ENCODE data around the gene RECQL5.
"Not testable (repeated sequence)": the region's sequence is repeated elsewhere in the genome, so short reads cannot be mapped to it uniquely, and the experiment has no call there.

The RECQL5 gene

DNA sequence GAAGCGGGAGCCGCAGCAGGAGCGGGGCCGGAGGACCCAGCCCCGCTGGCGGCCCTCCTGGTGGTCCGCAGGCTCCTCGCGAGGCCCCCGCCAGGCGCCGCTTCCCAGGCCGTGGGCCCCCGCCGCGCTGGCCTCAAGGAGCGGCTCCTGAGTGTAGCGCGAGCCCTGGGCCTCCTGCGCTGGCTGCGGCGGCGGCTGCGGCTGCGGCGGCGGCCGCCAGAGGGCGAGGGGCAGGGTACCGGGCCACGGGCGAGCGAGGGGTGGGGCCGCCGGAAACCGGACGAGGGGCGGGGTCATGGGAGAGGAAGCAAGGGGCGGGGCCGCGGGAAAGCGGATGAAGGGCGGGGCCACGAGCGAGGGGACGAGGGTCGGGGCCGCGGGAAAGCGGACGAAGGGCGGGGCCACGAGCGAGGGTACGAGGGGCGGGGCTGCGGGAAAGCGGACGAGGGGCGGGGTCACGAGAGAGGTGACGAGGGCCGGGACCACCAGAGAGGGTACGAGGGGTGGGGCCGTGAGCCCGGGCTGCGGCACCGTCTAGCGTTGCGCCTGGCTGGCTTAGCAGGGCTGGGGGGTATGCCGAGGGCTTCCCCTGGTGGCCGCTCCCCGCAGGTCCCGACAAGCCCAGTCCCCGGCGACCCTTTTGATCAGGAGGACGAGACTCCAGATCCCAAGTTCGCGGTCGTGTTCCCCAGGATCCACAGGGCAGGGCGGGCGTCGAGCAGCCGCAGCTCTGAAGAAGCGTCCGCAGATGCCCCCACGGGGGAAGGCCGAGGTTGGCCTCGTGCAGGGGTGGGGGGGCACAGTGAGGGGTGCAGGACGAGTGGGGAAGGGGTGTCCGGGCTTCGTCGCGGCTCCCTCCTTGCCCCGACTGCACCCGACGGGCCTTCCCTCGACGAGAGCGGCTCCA is 77.7 kb downstream of the RECQL5 start:
- Mint-ChIP-seq H3K27ac (no peak overlapping the region), H3K4me3 (peak overlapping the region; percentile 84), H3K27me3 (no peaks in the 10 kb centered on the region), H3K9me3 (no peaks in the 10 kb centered on the region), H3K4me1 (peaks cover 10% of the 10 kb centered on the region), H3K36me3 (no peaks in the 10 kb centered on the region)
- DNase-seq (ENCODE audit: low spot score in 2 of 2) (peak; percentile 89 to 96), ATAC-seq (ENCODE audit: low read depth) (peak; percentile 85)

GRCh38 chr17:75588596-75589011 is 78.3 kb downstream of the RECQL5 start:
- no peak overlapping the region for H3K27ac Mint-ChIP-seq
- ATAC-seq (ENCODE audit: low read depth) = peak; percentile 36

DNA sequence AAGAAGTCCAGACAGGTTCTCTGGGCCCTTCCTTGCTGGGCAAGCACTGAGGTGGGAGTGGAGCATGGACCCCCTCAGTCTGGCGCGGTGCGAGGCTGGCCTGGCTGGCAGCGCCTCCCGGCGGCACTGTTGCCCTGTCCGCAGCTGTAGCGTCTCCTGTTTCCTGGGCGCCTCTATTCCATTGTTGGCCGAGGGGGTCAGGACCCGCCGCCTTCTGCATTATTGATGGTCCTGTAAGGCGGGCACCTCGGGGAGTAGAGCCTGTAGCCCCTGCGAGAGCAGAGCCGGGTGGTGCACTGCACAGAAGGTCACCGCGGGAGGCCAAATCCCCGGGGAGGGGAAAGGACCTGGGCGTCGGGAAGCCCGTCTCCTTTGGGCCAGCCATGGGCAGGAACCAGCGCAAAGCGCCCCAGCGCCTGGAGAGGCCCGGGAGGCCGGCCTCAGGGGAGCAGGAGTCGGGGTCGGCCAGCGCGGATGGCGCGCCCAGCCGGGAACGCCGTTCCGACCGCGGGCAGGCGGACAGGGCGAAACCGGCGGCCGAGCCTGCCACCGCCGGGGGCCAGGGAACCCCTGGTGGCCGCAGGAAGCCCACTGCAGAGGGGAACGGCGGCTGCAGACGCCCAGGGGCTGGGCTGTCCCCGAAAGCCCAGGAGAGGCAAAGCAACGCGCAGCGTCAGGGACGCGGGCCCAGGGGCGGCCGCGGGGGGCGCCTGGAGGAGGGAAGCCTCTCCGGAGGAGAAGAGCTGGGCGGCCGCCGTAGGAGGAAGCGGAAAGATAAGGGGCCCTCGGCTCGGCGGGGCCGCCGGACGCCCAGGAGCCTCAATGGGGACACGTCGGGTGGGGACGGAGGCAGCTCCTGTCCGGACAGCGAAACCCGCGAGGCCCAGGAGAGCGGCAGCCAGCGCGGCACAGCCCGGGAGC is 79.0 kb downstream of the RECQL5 start, which contains the start of gene MYO15B:
Gene MYO15B, plus strand, starts transcription at position 126 of the 921 bp plus-strand sequence. Its CDS starts 258 bp downstream, at position 384.
- Mint-ChIP-seq H3K27ac (no peak within 1 kb of the TSS), H3K4me1 (peaks cover 10% of the 10 kb centered on the region), H3K9me3 (no peaks in the 10 kb centered on the region), H3K27me3 (no peaks in the 10 kb centered on the region), H3K4me3 (peak within 1 kb of the TSS; percentile 80), H3K36me3 (no peaks in the 10 kb centered on the region)
- peak; percentile 51 for ATAC-seq (ENCODE audit: low read depth)
- peak; percentile 56 to 80 for DNase-seq (ENCODE audit: low spot score in 2 of 2)

More at GRCh38 chr17:75588596-75589011, 78.3 kb downstream of the RECQL5 start:
- Mint-ChIP-seq H3K36me3 (no peaks in the 10 kb centered on the region), H3K4me1 (peaks cover 10% of the 10 kb centered on the region), H3K9me3 (no peaks in the 10 kb centered on the region), H3K4me3 (peak overlapping the region; percentile 80), H3K27me3 (no peaks in the 10 kb centered on the region)
- DNase-seq (ENCODE audit: low spot score in 2 of 2) = no peak

- no peak overlapping the region for H3K27ac Mint-ChIP-seq
- ATAC-seq (ENCODE audit: low read depth) (no peak), DNase-seq (ENCODE audit: low spot score in 2 of 2) (no peak)
- H3K4me3 Mint-ChIP-seq = no peak overlapping the region
- H3K27me3 Mint-ChIP-seq = peaks cover 3% of the 10 kb centered on the region
- no peaks in the 10 kb centered on the region for H3K4me1 Mint-ChIP-seq
- H3K36me3 Mint-ChIP-seq = peaks cover 2% of the 10 kb centered on the region
- no peaks in the 10 kb centered on the region for H3K9me3 Mint-ChIP-seq
Observed at GRCh38 chr17:75584849-75585175, 82.1 kb downstream of the RECQL5 start.

DNA sequence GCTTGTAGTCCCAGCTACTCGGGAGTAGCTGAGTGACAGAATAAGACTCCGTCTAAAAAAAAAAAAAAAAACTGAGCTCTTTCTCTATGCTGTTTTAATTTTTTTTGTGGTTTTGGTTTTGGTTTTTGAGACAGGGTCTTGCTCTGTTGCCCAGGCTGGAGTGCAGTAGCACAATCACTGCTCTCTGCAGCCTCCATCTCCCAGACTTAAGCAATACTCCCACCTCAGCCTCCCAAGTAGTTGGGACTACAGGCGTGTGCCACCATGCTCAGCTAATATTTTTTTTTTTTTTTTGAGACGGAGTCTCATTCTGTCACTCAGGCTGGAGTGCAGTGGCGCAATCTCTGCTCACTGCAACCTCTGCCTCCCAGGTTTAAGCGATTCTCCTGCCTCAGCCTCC is 83.8 kb downstream of the RECQL5 start:
- not testable (repeated sequence) for H3K27ac Mint-ChIP-seq; ATAC-seq (ENCODE audit: low read depth); H3K27me3 Mint-ChIP-seq; DNase-seq (ENCODE audit: low spot score in 2 of 2); H3K4me1 Mint-ChIP-seq; H3K36me3 Mint-ChIP-seq; H3K9me3 Mint-ChIP-seq; H3K4me3 Mint-ChIP-seq

DNA sequence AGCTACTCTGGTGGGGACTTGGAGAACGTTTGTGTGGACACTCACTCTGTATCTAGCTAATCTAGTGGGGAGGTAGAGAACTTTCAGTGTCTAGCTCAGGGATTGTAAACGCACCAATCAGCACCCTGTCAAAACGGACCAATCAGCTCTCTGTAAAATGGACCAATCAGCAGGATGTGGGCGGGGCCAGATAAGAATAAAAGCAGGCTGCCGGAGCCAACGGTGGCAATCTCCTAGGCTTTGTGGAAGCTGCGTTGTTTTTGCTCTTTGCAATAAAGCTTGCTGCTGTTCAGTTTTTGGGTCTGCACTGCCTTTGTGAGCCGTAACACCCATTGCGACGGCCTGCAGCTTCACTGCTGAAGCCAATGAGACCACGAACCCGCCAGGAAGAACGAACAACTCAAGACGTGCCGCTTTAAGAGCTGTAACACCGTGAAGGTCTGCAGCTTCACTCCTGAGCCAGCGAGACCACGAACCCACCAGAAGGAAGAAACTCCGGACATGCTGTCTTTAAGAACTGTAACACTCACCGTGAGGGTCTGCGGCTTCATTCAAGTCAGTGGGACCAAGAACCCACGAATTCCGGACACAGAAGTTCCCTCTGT is 85.7 kb downstream of the RECQL5 start:
- H3K4me3 Mint-ChIP-seq = peak overlapping the region; percentile 34
- not testable (repeated sequence) for H3K4me1 Mint-ChIP-seq; H3K36me3 Mint-ChIP-seq; H3K27ac Mint-ChIP-seq; H3K27me3 Mint-ChIP-seq; H3K9me3 Mint-ChIP-seq; DNase-seq (ENCODE audit: low spot score in 2 of 2); ATAC-seq (ENCODE audit: low read depth)

All from memory B cell (primary cell).